ENCODE results near the gene DNAJC6.

DNAJC6 gene

GRCh38 chr1:65292861-65293593, 16.3 kb upstream of the DNAJC6 start:
- DNase-seq (ENCODE audit: low spot score): no peak

DNA sequence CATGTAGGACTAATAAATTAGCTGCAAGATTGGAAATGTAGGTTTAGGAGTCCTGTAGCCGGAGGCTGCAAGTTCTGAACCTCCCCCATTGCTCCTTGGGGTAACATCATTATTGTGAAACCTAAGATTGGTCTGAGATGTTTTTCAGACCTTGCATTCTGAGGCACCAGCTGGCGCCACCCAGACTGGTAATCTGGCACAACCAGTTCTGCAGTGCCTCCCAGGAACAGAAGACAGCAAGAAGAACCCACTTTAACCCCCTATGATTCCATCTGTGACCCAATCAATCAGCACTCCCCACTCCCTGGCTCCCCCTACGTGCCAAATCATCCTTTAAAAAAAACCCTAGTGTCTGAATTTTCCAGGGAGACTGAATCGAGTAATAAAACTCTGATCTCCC, 11.6 kb upstream of the DNAJC6 start:
- no peak for DNase-seq (ENCODE audit: low spot score)

- no peak for DNase-seq (ENCODE audit: low spot score)
Observed at GRCh38 chr1:65299328-65299727, 10.0 kb upstream of the DNAJC6 start.

DNA sequence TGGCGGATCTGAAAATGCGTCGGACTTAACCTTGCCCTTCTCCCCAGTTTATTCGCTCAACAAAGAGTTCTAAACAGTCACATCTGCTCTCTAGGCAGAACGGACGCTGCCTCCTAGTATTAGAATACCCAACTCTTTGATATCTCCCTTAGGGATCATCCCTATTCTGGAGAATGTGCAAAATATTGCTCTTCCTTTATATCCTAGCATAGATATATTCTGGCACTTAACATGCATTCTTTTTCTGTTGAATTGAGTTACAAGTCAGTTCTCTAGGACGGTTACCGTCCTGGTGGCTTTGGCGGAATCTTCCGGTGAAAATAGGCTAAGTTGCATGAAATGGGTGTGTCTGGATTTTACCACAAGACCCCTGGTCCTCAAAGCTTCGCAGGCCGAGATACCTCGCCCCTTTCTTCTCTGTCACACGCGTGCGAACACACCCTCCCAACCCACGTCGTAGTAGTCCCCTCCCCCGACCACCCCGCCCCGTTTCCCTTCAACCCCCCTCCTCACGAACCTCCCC, 501 bp upstream of the DNAJC6 start:
- no peak for DNase-seq (ENCODE audit: low spot score)

DNA sequence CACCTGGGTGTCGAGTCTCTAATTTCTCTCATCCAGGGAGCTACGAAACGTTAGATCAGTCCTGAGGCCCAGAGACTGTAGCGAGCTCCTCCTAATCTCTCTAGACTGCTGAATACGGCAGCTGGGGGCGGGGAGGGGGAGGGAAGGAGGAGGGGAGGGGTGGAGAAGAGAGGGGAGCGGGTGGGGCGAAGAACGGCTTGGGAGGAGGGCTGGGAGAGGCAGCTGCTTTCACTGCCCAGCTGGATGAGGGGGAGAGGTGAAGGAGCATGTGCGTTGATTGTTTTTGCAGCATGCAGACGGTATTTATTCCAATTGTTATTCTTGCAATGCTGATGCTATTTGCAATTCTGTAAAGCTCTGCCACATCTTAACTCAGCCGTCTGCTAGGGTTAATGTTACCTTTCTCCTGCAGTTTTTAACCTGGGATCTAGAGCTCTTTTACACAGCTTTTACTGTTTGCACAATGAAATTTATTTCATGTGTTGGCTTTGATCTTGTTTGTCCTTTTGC, 790 bp downstream of the DNAJC6 start:
- no peak for DNase-seq (ENCODE audit: low spot score)

DNA sequence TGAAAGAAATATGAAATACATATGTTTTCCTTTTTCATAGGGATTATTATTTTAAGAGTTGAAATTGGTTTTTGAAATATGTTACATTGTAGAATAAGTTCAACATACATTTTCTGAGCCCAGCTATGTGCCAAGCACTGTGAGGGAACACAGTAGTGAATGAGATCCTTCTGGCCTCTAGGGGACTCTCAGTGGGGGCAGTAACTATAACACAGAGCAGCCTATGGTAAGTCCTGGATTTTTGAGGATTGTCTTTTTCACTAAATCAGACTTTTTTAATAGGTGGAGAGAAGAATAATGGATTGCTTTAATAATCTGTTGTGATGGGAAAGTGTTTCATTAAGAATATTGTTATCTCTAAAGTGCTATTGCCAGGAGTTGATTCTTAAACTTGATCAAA, 2.4 kb downstream of the DNAJC6 start:
- no peak for DNase-seq (ENCODE audit: low spot score)

GRCh38 chr1:65316233-65316632, 6.9 kb downstream of the DNAJC6 start:
- no peak for DNase-seq (ENCODE audit: low spot score)

GRCh38 chr1:65317866-65318653, 8.7 kb downstream of the DNAJC6 start:
- no peak for DNase-seq (ENCODE audit: low spot score)

- DNase-seq (ENCODE audit: low spot score): no peak
Observed at GRCh38 chr1:65319141-65319540, 9.8 kb downstream of the DNAJC6 start.

DNA sequence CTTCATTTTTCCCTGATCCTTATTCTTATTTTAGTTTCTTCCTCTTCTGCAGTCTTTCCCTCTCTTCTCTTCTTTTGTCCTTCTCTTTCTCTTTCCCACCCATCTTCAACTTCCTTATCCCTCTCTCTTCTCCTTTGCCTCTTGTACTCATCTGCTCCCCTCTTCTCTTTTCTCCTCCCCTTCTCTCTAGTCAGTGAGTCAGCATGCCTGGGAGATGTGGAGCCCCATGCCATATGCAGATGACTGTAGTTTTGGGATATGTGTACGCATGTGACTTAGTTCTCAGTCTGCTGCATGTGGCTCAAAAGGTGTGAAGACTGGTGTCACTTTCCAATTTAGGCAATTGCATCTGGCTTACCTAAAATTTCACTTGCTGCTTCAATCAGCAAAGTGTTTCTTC, 10.4 kb downstream of the DNAJC6 start:
- no peak for DNase-seq (ENCODE audit: low spot score)

DNA sequence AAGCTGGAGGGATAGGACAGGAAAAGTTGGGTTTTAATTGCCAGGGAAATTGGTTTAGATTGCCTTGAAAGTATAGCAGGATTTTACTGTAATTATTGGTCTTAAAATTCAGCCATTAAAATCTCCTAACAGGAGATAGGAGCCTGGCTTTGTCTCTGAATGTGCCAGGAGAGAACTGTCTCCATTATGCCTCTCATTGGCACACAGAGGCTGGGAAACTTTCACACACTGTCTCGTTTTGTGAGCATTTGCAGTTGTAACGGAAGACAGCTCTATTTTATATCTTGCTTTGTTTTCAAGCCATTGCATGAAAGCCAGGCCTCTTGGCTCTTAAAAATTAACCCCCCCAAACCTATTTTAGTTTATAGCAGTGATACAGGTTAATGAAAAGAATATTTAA, 12.5 kb downstream of the DNAJC6 start:
- no peak for DNase-seq (ENCODE audit: low spot score)

GRCh38 chr1:65323246-65323645, 13.9 kb downstream of the DNAJC6 start:
- no peak for DNase-seq (ENCODE audit: low spot score)

- no peak for DNase-seq (ENCODE audit: low spot score)
Observed at GRCh38 chr1:65330021-65330420, 20.7 kb downstream of the DNAJC6 start.

GRCh38 chr1:65330822-65331221, 21.5 kb downstream of the DNAJC6 start:
- DNase-seq (ENCODE audit: low spot score): no peak

DNA sequence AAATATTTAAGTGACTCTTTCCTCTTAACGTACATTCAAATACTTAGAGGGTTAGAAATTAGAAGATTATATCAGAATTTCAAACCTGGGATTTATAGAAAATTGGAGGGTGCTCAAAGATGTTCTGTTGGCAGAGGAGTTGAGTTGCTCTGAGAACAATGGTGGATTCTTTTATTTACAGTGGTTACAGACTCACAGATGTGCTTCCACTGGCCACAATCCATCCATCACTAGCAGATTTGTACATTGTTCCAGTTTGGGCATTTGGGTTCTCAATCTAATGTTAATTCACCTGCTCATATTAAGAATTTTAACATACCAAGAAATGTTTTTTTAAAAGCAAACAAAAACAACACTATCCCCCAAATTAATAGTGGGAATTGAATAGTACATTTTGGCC, 23.5 kb downstream of the DNAJC6 start:
- no peak for DNase-seq (ENCODE audit: low spot score)

GRCh38 chr1:65334081-65334480, 24.7 kb downstream of the DNAJC6 start:
- no peak for DNase-seq (ENCODE audit: low spot score)

GRCh38 chr1:65339866-65340468, 30.6 kb downstream of the DNAJC6 start:
- no peak for DNase-seq (ENCODE audit: low spot score)

DNA sequence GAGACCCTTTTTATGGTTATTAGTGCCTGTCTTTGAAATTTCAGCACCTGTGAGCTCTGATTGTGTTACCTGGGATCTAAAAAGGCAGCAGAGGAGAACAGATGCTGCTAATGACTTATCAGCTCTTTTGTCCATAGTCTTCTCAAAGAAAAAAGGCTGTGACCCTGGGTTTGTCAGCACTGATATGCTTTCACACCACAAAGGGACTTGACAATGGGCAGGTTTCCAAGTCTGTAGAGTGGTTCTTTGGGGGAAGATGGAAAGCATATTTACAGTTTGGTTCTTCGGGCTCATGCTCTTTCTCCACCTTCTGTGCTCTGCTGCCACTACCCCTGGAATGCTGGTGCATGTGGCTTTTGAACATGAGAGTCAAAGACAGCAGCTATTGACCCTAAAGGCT, 32.0 kb downstream of the DNAJC6 start:
- DNase-seq (ENCODE audit: low spot score): no peak

DNA sequence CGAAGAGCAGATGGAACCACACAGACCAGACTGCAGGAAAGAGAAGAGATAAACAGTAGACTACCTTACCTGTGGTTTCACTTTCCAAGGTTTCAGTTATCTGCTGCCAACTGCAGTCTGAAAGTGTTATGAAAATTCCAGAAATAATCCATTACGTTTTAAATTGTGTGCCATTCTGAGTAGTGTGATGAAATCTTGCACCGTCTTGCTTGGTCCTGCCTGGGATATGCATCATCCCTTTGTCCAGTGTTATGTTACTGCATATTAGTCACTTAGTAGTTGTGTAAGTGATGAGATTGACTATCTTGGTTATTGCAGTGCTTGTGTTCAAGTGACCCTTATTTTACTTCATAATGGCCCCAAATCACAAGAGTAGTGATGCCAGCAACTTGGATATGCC, 33.9 kb downstream of the DNAJC6 start:
- DNase-seq (ENCODE audit: low spot score): no peak

DNA sequence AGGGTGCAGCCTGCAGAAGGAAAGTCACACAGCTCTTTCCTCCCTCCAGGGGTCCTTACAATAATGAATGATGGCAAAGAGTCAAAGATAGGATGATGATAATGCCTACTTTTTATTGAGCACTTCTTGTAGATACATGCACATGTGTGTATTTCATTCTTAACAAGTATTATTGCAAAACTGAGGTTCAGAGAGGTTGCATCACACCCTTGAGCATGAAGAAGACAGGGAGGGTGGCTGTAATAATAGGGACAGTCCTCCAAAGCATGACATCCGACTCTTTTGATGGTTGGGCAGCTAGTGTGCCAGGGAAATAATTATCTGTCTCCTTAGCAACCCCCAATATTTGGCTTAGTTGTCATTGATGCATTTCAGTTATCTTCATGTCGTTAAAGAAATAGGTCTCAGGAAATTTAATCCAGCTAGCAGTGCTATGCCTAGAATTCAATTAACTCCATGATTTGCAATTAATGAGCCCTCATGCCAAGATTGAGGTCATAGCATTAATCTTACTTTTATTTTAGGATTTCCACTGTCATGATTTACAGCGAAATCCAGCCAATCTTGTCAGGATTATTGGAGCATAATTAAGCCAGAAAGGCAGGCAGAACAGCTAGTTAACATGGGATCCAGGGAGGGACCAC, 35.0 kb downstream of the DNAJC6 start:
- DNase-seq (ENCODE audit: low spot score): no peak

DNA sequence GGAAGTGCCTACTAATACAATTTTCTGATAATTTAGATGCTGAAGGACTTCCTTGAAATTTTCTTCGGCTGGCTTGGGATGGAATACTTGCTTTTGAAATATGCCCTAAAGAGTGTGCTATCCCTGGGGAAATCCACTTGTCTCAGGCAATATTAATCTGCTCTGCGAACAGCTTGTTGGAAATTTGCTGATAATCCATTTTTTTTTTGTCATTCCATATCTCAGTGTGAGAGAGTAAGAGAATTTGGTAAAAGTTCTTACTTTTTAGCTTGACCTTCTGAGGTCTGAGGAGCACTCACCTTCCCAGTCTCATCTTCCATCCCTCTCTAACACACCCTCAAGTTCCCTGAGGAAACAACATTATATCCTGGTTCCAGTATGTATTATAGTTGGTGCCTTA, 36.8 kb downstream of the DNAJC6 start:
- DNase-seq (ENCODE audit: low spot score): no peak

GRCh38 chr1:65355031-65355712, 45.8 kb downstream of the DNAJC6 start:
- DNase-seq (ENCODE audit: low spot score): no peak
